IMR-90 (cell line): ENCODE data around the gene HDHD3. TPM values are rescaled to one million over a fixed set of nuclear protein-coding genes. Genes with fewer than 3 reads are reported as not detected.

Experiments used
- ATAC-seq: fragments of 200-7000 bp; cut with Tn5 transposase; 2 replicates; pipeline ENCODE4 v1.9.1; 2020; ENCODE audit warnings: low read depth, mild to moderate bottlenecking, moderate library complexity
- BruUV-seq: library from RNA; stranded (reverse); fragments of 400-500 nt; replicated peaks from 2 replicates; lab custom pipeline; 2021; lab: Mats Ljungman, UMichigan
- CTCF ChIA-PET: fragments of 300-600 bp; formaldehyde crosslinking; extraction: SDS; loops from one replicate; lab custom pipeline; 2021; ENCODE audit warnings: antibody characterized with exemption; lab: Yijun Ruan, JAX
- POLR2A ChIA-PET: fragments of 300-600 bp; sonication (Branson Sonifier 250); formaldehyde crosslinking; loops from one replicate; lab custom pipeline; 2022; ENCODE audit warnings: antibody characterized with exemption; ENCODE audit not compliant: unreplicated experiment; lab: Charles Lee
- DNase-seq: peaks from one replicate; pipeline ENCODE4 v3.0.0; 2013
- H2AFZ ChIP-seq: replicated peaks from 2 replicates; pipeline ENCODE3; 2013; ENCODE audit warnings: low read length, mild to moderate bottlenecking; ENCODE audit not compliant: poor library complexity
- H2AK5ac ChIP-seq: 2 replicates; pipeline ENCODE4 v1.6.1; 2013; ENCODE audit warnings: low read depth, low read length, inconsistent platforms
- H2AK9ac ChIP-seq: replicated peaks from 2 replicates; pipeline ENCODE3; 2013; ENCODE audit warnings: mild to moderate bottlenecking, low read depth, low read length, moderate library complexity; ENCODE audit not compliant: poor library complexity
- H2BK120ac ChIP-seq: 2 replicates; pipeline ENCODE4 v1.6.1; 2013; ENCODE audit warnings: low read depth, low read length, inconsistent platforms
- H2BK15ac ChIP-seq: 3 replicates; pipeline ENCODE4 v1.6.1; 2013; ENCODE audit warnings: low read depth, low read length, inconsistent platforms
- H2BK20ac ChIP-seq: 2 replicates; pipeline ENCODE4 v1.6.1; 2013; ENCODE audit warnings: low read depth, mild to moderate bottlenecking, inconsistent platforms, low read length, moderate library complexity
- H2BK5ac ChIP-seq: 2 replicates; pipeline ENCODE4 v1.6.1; 2013; ENCODE audit warnings: mild to moderate bottlenecking, low read depth, low read length, inconsistent platforms; ENCODE audit not compliant: poor library complexity, severe bottlenecking
- H3K14ac ChIP-seq: replicated peaks from 2 replicates; pipeline ENCODE4 v1.6.1; 2013; ENCODE audit warnings: low read depth, low read length, inconsistent platforms
- H3K18ac ChIP-seq: 2 replicates; pipeline ENCODE4 v1.6.1; 2013; ENCODE audit warnings: low read depth, low read length, control low read depth
- H3K23ac ChIP-seq: 2 replicates; pipeline ENCODE4 v1.6.1; 2013; ENCODE audit warnings: low read depth, low read length, inconsistent platforms
- H3K27ac ChIP-seq: 2 replicates; pipeline ENCODE4 v1.5.1; 2013; ENCODE audit warnings: mild to moderate bottlenecking, control low read depth, low read length; ENCODE audit not compliant: insufficient read depth
- H3K27me3 ChIP-seq: 2 replicates; pipeline ENCODE4 v1.6.1; 2013; ENCODE audit warnings: low read length; ENCODE audit not compliant: control insufficient read depth, insufficient read depth
- H3K36me3 ChIP-seq: 2 replicates; pipeline ENCODE4 v1.6.1; 2013; ENCODE audit warnings: low read length, mixed read lengths; ENCODE audit not compliant: control insufficient read depth, insufficient read depth
- H3K4ac ChIP-seq: 2 replicates; pipeline ENCODE4 v1.6.1; 2013; ENCODE audit warnings: low read depth, low read length, inconsistent platforms
- H3K4me1 ChIP-seq: 2 replicates; pipeline ENCODE4 v1.6.1; 2013; ENCODE audit warnings: low read length, mixed read lengths; ENCODE audit not compliant: control insufficient read depth, insufficient read depth
- H3K4me2 ChIP-seq: 2 replicates; pipeline ENCODE4 v1.6.1; 2013; ENCODE audit warnings: low read depth, mild to moderate bottlenecking, control low read depth, low read length, moderate library complexity
- H3K4me3 ChIP-seq: 2 replicates; pipeline ENCODE4 v1.5.1; 2013; ENCODE audit warnings: low read depth, mild to moderate bottlenecking, control low read depth, low read length, moderate library complexity; ENCODE audit not compliant: insufficient read depth
- H3K56ac ChIP-seq: 2 replicates; pipeline ENCODE4 v1.6.1; 2013; ENCODE audit warnings: low read length, inconsistent platforms; ENCODE audit not compliant: insufficient read depth; ENCODE audit errors: extremely low read depth
- H3K79me1 ChIP-seq, 2 experiments: 2 replicates each; pipeline ENCODE4 v1.6.1; 2013; ENCODE audit warnings: low read length in 2 of 2, inconsistent platforms in 1 of 2, low read depth in 1 of 2
- H3K9ac ChIP-seq: 2 replicates; pipeline ENCODE4 v1.6.1; 2013; ENCODE audit warnings: low read depth, low read length, control low read depth
- H3K9me1 ChIP-seq: 2 replicates; pipeline ENCODE4 v1.6.1; 2013; ENCODE audit warnings: low read length, inconsistent platforms; ENCODE audit not compliant: insufficient read depth
- H3K9me3 ChIP-seq: 2 replicates; pipeline ENCODE4 v1.6.1; 2013; ENCODE audit warnings: low read length; ENCODE audit not compliant: control insufficient read depth, insufficient read depth
- H4K20me1 ChIP-seq: 2 replicates; pipeline ENCODE4 v1.6.1; 2013; ENCODE audit warnings: low read length, inconsistent platforms; ENCODE audit not compliant: insufficient read depth
- H4K5ac ChIP-seq: 2 replicates; pipeline ENCODE4 v1.6.1; 2013; ENCODE audit warnings: mild to moderate bottlenecking, low read depth, low read length, control low read depth
- H4K8ac ChIP-seq, 2 experiments: 2 replicates each; pipeline ENCODE4 v1.6.1; 2013; ENCODE audit warnings: low read depth in 2 of 2, low read length in 2 of 2, control low read depth in 1 of 2, inconsistent platforms in 1 of 2
- H4K91ac ChIP-seq: 2 replicates; pipeline ENCODE4 v1.6.1; 2013; ENCODE audit warnings: low read depth, low read length, inconsistent platforms; ENCODE audit not compliant: insufficient read depth
- MAZ ChIP-seq: IDR thresholded peaks from 2 replicates; pipeline ENCODE4 v1.6.1; 2012; ENCODE audit warnings: low read depth, mild to moderate bottlenecking, low read length, improper control_type of control experiment, moderate library complexity, borderline replicate concordance
- MXI1 ChIP-seq: IDR thresholded peaks from 2 replicates; pipeline ENCODE4 v1.6.1; 2012; ENCODE audit warnings: low read depth, mild to moderate bottlenecking, low read length, moderate library complexity, borderline replicate concordance
- USF2 ChIP-seq: fragments of 150-350 bp; IDR thresholded peaks from 2 replicates; pipeline ENCODE4 v1.6.1; 2017; ENCODE audit warnings: mild to moderate bottlenecking, antibody characterized with exemption, low read length, low read depth
- WGBS, 2 experiments: methylation state at CpG; one replicate each; pipeline versions ENCODE4 v1.1.5 to v1.1.7; 2013; ENCODE audit warnings: missing lambda C conversion rate in 2 of 2; ENCODE audit not compliant: insufficient read length in 1 of 2; ENCODE audit errors: extremely low coverage in 2 of 2; 5-methylcytosine and 5-hydroxymethylcytosine counted together
- dilution Hi-C: fragments of 300-500 bp; cut with HindIII; formaldehyde crosslinking; loops from one replicate; pipeline ENCODE4 v1.14.3; 2018; ENCODE audit warnings: low sequenced_read_pairs; ENCODE audit not compliant: unreplicated experiment
- in situ Hi-C: fragments of 300-500 bp; cut with MboI; formaldehyde crosslinking; loops from 3 replicates; pipeline ENCODE4 v1.14.3; 2019; ENCODE audit warnings: low sequenced_read_pairs, inconsistent platforms, mixed read lengths
- intact Hi-C: fragments of 100-400 bp; cut with micrococcal nuclease; formaldehyde crosslinking; loops from 2 replicates; pipeline ENCODE4 v1.10.0; 2022
- polyA plus RNA-seq, 3 experiments: library from polyadenylated mRNA; depleted of rRNA; stranded (reverse); fragments of >200 nt; gene quantifications; 2 replicates each; pipeline ENCODE4 v1.2.3, GENCODE V29; 2012; ENCODE audit warnings: low replicate concordance in 1 of 3
- total RNA-seq: library from RNA; depleted of rRNA; stranded (reverse); fragments of >200 nt; gene quantifications from 2 replicates; pipeline ENCODE4 v1.2.3, GENCODE V29; 2012

The HDHD3 gene
- total and polyA plus RNA-seq, 2 of the 4 experiments (the other 2 are of a cell fraction): 7.0 to 8.6 TPM

GRCh38 chr9:113345671-113346070, 31.1 kb downstream of the HDHD3 start:
- no peak overlapping the region for H3K4me3 ChIP-seq
- no peak overlapping the region for H4K5ac ChIP-seq
- H2BK5ac ChIP-seq: no peak overlapping the region
- ChIA-PET CTCF (no interaction called here), POLR2A (no interaction called here)
- no peak overlapping the region for H4K8ac ChIP-seq
- dilution Hi-C loops (no loop called here), in situ Hi-C loops (no loop called here), intact Hi-C loops (no loop called here)
- H3K4ac ChIP-seq: no peak overlapping the region
- H3K27me3 ChIP-seq: peaks cover 35% of the 10 kb centered on the region
- no peak overlapping the region for H2AK9ac ChIP-seq
- no peaks in the 10 kb centered on the region for H3K79me1 ChIP-seq
- H2BK120ac ChIP-seq: no peak overlapping the region
- no CpG with 5 or more reads among the region's 1 CpG for WGBS, 2 experiments
- no peaks in the 10 kb centered on the region for H3K36me3 ChIP-seq
- H3K18ac ChIP-seq: no peak overlapping the region
- no peak overlapping the region for H3K14ac ChIP-seq
- H3K23ac ChIP-seq: no peak overlapping the region
- no peak overlapping the region for H2BK20ac ChIP-seq
- no peak overlapping the region for H3K4me2 ChIP-seq
- no TSS peak for BruUV-seq
- H3K9me3 ChIP-seq: no peaks in the 10 kb centered on the region
- no peak overlapping the region for H2AK5ac ChIP-seq
- H2BK15ac ChIP-seq: no peak overlapping the region
- H3K4me1 ChIP-seq: no peaks in the 10 kb centered on the region
- ATAC-seq (no peak), DNase-seq (no peak)
- peaks cover 6% of the 10 kb centered on the region; the same call in 1 of the 2 replicates for H3K9me1 ChIP-seq
- TF ChIP-seq USF2: no peak
- TF ChIP-seq MXI1: no peak
- TF ChIP-seq MAZ: no peak
- H3K27ac ChIP-seq: no peak overlapping the region
- no peak overlapping the region for H3K56ac ChIP-seq
- no peak overlapping the region for H4K91ac ChIP-seq
- H3K9ac ChIP-seq: no peak overlapping the region
- H2AFZ ChIP-seq: no peak overlapping the region
- no peaks in the 10 kb centered on the region for H4K20me1 ChIP-seq
